GM19239 (cell line): Measurements from ENCODE around the gene CENPS.
"Not testable (repeated sequence)": the region's sequence is repeated elsewhere in the genome, so short reads cannot be mapped to it uniquely, and the experiment has no call there.

Source experiments
- DNase-seq: peaks from one replicate; pipeline ENCODE4 v3.0.0; 2011; ENCODE audit warnings: low spot score; ENCODE audit not compliant: insufficient read length
- FAIRE-seq: peaks from 2 replicates; lab custom pipeline; 2011; peaks lifted over from hg19 to GRCh38; lab: Jason Lieb, UNC

Gene CENPS

GRCh38 chr1:10415967-10416366, 14.3 kb upstream of the CENPS start:
- FAIRE-seq, DNase-seq: not testable (repeated sequence)

DNA sequence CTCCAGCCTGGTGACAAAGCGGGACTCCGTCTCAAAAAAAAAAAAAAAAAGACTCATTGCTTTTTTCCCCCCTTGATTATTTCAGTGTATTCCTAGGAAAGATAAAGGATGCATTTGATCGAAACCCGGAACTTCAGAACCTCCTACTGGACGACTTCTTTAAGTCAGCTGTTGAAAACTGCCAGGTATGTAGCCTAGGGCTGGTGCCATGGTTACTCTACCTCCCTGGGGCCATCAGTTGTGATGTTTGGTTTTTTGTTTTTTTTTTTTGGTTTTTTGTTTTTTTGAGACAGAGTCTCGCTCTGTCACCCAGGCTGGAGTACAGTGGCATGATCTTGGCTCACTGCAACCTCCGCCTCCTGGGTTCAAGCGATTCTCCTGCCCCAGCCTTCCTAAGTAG, 11.5 kb upstream of the CENPS start:
- DNase-seq, FAIRE-seq: not testable (repeated sequence)

DNA sequence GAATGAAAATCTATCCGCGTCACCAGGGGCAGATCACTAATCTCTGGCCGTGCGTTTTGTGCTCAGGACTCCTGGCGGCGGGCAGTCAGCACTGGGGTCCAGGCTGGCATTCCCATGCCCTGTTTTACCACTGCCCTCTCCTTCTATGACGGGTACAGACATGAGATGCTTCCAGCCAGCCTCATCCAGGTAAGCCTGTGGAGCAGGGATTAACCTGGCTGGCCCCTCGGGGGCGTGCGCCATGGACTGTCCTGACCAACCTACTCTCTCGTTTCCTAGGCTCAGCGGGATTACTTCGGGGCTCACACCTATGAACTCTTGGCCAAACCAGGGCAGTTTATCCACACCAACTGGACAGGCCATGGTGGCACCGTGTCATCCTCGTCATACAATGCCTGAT, 10.9 kb upstream of the CENPS start:
- FAIRE-seq (no peak), DNase-seq (no peak)

DNA sequence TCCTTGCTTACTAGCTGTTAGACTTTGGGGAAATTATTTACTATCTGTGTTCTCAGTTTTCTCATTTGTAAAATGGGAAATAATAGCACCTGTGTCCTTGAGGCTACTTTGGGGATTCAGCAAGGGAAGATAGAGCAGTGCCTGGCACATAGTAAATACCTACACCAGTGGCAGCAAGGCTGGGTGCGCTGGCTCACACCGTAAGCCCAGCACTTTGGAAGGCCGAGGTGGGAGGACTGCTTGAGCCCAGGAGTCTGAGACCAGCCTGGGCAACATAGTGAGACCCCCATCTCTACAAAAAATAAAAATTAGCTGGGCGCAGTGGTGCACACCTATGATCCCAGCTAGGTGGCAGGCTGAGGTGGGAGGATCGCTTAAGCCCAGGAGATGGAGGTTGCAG, 8.6 kb upstream of the CENPS start:
- FAIRE-seq (no peak), DNase-seq (no peak)

GRCh38 chr1:10424034-10424433, 6.2 kb upstream of the CENPS start:
- DNase-seq (no peak), FAIRE-seq (no peak)

GRCh38 chr1:10424651-10425050, 5.6 kb upstream of the CENPS start:
- DNase-seq (no peak), FAIRE-seq (no peak)

DNA sequence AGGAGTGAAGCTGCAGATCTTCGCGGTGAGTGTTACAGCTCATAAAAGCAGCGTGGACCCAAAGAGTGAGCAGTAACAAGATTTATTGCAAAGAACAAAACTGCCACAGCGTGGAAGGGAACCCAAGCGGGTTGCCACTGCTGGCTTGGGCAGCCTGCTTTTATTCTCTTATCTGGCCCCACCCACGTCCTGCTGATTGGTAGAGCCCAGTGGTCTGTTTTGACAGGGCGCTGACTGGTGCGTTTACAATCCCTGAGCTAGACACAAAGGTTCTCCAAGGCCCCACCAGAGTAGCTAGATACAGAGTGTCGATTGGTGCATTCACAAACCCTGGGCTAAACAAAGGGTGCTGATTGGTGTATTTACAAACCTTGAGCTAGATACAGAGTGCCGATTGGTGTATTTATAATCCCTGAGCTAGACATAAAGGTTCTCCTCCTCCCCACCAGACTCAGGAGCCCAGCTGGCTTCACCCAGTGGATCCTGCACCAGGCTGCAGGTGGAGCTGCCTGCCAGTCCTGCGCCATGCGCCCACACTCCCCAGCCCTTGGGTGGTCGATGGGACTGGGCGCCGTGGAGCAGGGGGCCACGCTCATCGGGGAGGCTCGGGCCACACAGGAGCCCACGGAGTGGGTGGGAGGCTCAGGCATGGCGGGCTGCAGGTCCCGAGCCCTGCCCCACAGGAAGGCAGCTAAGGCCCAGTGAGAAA, 4.3 kb upstream of the CENPS start:
- FAIRE-seq, result not testable (repeated sequence)

DNA sequence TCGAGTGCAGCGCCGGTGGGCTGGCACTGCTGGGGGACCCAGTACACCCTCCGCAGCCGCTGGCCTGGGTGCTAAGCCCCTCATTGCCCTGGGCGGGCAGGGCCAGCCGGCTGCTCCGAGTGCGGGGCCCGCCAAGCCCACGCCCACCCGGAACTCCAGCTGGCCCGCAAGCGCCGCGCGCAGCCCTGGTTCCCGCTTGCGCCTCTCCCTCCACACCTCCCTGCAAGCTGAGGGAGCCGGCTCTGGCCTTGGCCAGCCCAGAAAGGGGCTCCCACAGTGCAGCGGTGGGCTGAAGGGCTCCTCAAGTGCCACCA, 3.7 kb upstream of the CENPS start:
- not testable (repeated sequence) for FAIRE-seq

More for the DNA sequence above, 4.3 kb upstream of the CENPS start:
- DNase-seq, result not testable (repeated sequence)

DNA sequence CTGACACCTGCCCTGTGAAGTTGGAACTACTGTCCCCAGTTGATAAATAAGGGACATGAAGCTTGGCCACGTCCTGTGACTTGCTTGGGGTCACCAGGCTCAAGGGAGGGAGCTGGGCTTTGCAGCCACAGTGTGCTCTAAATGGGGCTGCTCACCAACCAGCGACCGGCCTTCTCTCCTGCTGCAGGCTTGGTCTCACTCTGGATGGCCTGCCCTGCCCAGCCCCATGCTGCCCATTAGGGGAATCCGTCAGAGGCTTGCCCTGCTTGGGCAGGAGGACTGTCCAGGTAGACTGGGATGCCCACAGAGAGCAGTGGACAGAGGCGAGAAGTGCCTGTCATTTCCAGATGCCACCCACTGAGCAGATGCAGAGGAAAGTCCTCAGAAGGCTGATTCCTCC, 1.2 kb upstream of the CENPS start:
- FAIRE-seq, result no peak
- no peak for DNase-seq

More for the DNA sequence above, 3.7 kb upstream of the CENPS start:
- not testable (repeated sequence) for DNase-seq

- FAIRE-seq (no peak), DNase-seq (no peak)
Observed at GRCh38 chr1:10429868-10430215, 391 bp upstream of the CENPS start.

- DNase-seq (no peak), FAIRE-seq (no peak)
Observed at GRCh38 chr1:10431070-10431730, 967 bp downstream of the CENPS start.

DNA sequence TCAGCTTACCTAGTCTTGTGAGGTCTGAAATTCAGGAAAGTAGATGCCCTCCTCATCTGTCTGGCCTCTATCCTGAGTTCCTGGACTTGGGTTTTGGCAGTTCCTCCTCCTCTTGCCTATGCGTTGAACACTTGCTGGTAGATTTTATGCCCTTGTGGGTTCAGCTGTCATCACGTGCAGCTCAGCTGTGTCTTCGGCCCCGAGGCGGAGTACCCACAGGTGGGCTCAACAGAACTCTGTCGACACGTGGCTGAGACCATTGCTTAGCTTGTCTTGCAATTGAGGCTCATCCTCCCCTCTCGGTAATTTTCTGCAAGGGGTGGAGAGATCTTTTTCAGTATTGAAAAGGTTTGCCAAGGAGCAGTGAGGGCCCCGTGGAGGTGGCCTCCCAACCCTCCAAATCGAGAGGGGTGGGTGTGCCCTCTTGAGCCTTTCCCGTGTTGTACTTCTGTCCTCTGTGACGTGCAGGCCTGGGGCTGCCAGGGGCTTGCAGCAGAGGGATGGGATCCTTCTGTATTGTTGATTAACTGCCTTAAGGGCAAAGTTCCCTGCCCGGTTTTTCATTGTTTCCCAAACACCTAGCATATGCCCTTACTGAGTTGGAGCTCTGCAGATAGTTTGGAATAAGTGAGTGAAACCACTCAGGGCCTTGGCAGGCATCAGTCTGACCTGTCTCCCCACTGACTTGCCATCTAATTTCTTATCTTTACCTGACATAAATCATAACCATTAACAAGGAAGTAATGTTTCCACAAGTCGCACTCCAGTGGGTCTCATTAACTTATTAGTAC, 2.9 kb downstream of the CENPS start:
- FAIRE-seq (no peak), DNase-seq (no peak)

DNA sequence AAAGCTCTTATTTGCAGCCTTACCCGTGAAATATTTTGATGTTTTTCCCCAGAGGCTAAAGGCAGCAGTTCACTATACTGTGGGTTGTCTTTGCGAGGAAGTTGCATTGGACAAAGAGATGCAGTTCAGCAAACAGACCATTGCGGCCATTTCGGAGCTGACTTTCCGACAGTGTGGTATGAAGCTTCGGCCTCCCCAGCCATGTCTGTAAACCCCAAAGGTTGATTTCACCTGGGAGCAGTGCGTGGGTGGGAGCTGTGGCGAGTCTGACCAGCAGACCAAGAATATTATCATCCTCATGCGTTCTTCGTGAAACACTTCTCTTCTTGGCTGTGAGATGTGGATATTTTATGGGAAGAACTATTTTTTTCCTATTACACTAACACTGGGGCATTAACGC, 3.6 kb downstream of the CENPS start:
- DNase-seq (no peak), FAIRE-seq (no peak)

DNA sequence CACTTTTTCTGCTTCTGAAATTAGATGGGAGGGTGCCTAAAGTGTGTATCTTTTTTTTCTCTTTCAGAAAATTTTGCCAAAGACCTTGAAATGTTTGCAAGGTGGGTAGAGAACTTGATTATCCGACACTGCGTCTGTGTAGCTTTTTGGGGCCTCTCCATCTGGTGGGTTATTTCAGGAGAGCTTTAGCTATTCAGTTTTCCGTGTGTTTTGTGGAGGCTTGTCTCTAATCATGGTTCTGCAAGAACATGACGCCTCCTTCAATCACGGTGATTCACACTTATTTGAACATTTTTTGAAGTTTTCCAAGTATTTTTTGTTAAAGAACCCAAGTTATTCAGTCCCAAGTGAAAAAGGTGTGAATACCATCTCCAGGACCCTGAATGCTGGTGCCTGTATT, 4.4 kb downstream of the CENPS start:
- DNase-seq (no peak), FAIRE-seq (no peak)

GRCh38 chr1:10437052-10437451, 6.8 kb downstream of the CENPS start:
- FAIRE-seq, result no peak
- DNase-seq, result no peak

DNA sequence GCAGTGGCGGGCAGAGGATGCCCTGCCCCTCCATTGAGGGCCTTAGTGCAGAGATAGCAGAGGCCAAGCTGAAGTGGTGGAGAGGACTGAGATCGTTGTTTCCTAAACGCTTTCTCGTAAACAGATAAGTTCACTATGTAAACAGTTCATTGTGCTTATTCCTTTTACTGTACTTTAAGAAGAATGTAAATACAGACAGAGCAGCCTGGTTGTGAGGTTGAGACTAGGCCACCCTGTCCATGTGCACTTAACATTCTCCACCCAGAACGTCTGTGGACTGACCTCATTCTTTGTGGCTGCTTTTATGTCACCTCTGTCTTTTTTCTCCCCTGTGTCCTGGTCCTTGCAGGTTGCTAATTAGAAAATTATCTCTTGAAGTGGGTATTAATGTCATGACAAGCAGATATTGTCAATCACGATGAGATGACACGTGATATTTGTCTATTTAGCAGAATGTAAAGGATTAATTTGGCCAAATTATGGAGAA, 8.5 kb downstream of the CENPS start:
- FAIRE-seq, result no peak
- no peak for DNase-seq

GRCh38 chr1:10440305-10440704, 10.1 kb downstream of the CENPS start:
- no peak for DNase-seq
- no peak for FAIRE-seq

GRCh38 chr1:10440794-10441193, 10.6 kb downstream of the CENPS start:
- no peak for DNase-seq
- FAIRE-seq, result no peak

DNA sequence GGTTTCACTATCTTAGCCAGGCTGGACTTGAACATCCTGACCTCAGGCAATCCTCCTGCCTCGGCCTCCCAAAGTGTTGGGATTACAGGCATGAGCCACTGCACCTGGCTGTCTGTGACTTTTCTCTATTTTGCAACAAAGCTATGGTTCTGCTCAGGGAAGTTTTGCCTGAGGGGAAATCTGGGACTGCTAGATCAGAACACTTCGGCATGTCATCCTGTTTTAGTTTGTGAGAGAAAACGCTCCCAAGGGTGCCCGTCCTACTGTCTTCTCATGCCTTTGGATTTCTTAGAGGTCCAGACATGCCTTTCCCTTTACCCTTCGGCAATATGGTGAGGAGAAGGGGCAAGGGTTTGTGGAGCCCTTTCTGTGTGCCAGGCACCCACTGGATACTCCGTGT, 14.0 kb downstream of the CENPS start:
- FAIRE-seq (no peak), DNase-seq (no peak)

DNA sequence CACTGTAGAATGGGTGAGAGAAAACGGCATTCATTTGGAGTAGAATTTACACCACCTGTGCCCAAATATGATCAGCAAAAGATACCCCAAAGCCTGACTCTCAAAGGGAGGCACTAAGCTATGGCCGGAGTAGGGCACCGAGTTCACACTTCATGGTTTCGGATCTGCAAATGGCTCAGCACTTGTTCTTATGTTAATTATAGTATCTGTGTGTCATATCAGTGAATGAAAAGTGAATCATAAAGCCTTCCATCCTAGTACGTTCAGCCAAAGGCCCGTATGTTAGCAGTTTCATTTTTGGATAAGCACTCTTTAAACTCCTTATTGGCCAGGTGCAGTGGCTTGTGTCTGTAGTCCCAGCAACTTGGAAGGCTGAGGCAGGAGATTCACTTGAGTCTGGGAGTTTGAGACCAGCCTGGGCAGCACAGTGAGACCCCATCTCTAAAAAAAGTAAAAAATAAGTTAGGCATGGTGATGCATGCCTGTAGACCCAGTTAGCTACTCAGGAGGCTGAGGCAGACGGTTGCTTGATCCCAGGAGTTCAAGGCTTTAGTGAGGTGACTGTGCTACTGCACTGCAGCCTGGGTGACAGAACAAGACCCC, 14.7 kb downstream of the CENPS start:
- FAIRE-seq, result no peak
- DNase-seq, result no peak
